ENCODE results near the gene SEMA4F. TPM values are rescaled to one million over a fixed set of nuclear protein-coding genes. Genes with fewer than 3 reads are reported as not detected.

The SEMA4F gene
- total RNA-seq, 1 donor from 2014 or later = 12.5 TPM

DNA sequence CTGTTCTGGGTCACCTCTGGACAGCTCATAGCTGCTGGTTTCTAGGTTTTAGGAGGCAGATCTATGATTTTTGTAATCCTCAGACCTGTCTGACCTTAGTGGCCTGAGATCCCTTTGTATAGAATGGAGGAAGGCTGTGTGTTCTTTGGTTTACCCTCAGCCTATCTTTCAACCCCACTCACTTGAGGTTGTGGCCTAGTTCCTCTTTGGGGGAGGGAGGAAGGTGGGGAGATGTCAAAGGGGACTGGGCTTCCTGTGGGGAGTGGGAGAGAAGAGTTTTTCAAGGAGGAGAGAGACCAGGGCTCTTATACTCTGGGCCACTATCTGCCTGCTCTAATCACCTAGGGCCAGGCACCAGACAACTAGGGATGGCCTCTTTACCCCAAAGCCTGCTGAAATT is 28.5 kb downstream of the SEMA4F start:
- H3K4me1 ChIP-seq (ENCODE audit: insufficient read depth, low read length) = no peaks in the 10 kb centered on the region
- Mint-ChIP-seq H3K4me3 (ENCODE audit: unreplicated experiment) (no peak overlapping the region), H3K27me3 (ENCODE audit: low read depth, unreplicated experiment) (no peaks in the 10 kb centered on the region), H3K4me1 (ENCODE audit: low read depth, unreplicated experiment) (no peaks in the 10 kb centered on the region), H3K27ac (ENCODE audit: unreplicated experiment) (no peak overlapping the region), H3K36me3 (ENCODE audit: low read depth, unreplicated experiment) (peaks cover 19% of the 10 kb centered on the region), H3K9me3 (ENCODE audit: unreplicated experiment) (peaks cover 8% of the 10 kb centered on the region)
- H2AFZ ChIP-seq (ENCODE audit: low read depth, low read length) = no peak overlapping the region
- no peaks in the 10 kb centered on the region for H3K79me2 ChIP-seq (ENCODE audit: insufficient read depth, low read length)
- DNase-seq (ENCODE audit: low read depth) = no peak
- H3K4me3 ChIP-seq (ENCODE audit: insufficient read depth, low read depth, low read length) = no peak overlapping the region
- no peak for TF ChIP-seq EZH2 (IDR thresholded peaks at IDR 0.05; ENCODE audit: insufficient read depth, low read length)
- TF ChIP-seq, protein P1, sequence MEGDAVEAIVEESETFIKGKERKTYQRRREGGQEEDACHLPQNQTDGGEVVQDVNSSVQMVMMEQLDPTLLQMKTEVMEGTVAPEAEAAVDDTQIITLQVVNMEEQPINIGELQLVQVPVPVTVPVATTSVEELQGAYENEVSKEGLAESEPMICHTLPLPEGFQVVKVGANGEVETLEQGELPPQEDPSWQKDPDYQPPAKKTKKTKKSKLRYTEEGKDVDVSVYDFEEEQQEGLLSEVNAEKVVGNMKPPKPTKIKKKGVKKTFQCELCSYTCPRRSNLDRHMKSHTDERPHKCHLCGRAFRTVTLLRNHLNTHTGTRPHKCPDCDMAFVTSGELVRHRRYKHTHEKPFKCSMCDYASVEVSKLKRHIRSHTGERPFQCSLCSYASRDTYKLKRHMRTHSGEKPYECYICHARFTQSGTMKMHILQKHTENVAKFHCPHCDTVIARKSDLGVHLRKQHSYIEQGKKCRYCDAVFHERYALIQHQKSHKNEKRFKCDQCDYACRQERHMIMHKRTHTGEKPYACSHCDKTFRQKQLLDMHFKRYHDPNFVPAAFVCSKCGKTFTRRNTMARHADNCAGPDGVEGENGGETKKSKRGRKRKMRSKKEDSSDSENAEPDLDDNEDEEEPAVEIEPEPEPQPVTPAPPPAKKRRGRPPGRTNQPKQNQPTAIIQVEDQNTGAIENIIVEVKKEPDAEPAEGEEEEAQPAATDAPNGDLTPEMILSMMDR (IDR thresholded peaks at IDR 0.05; ENCODE audit: insufficient read depth, low read depth, low read length) = no peak
- H3K9me3 ChIP-seq (ENCODE audit: insufficient read depth, low read depth, low read length) = no peaks in the 10 kb centered on the region
- no peaks in the 10 kb centered on the region for H3K27me3 ChIP-seq (ENCODE audit: insufficient read depth, low read length)
- H4K20me1 ChIP-seq (ENCODE audit: insufficient read depth, low read length) = no peaks in the 10 kb centered on the region
- FAIRE-seq = no peak
- no peak overlapping the region for H3K9ac ChIP-seq (ENCODE audit: low read length)
- H3K27ac ChIP-seq (ENCODE audit: low read depth, low read length) = no peak overlapping the region
- no peaks in the 10 kb centered on the region for H3K36me3 ChIP-seq (ENCODE audit: insufficient read depth, low read length)
- H3K4me2 ChIP-seq (ENCODE audit: low read length) = no peak overlapping the region

DNA sequence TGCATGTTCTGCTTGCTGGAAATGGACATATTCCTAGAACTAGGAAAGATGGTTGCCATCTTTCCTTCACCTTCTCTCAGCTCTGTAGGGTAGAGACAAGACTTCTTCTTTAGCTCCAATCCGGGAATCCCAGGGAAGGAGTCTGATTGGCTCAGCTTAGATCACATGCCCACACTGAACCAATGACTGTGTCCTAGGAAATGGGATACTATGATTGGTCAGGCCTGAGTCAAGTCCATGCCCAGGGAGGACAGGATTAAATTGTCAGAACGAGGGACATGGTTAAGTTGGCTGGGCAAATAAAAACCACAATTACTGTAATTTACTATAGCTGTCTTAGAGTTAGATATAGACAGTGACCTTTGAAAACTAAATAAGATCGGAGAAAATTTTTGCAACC is 31.4 kb downstream of the SEMA4F start:
- peaks cover 2% of the 10 kb centered on the region for H3K27me3 ChIP-seq (ENCODE audit: insufficient read depth, low read length)
- FAIRE-seq (no peak), DNase-seq (ENCODE audit: low read depth) (peak; percentile 3)
- no peak overlapping the region for H3K27ac ChIP-seq (ENCODE audit: low read depth, low read length)
- no peak overlapping the region for H3K4me3 ChIP-seq (ENCODE audit: insufficient read depth, low read depth, low read length)
- no peaks in the 10 kb centered on the region for H3K9me3 ChIP-seq (ENCODE audit: insufficient read depth, low read depth, low read length)
- Mint-ChIP-seq H3K4me3 (ENCODE audit: unreplicated experiment) (no peak overlapping the region), H3K4me1 (ENCODE audit: low read depth, unreplicated experiment) (no peaks in the 10 kb centered on the region), H3K27ac (ENCODE audit: unreplicated experiment) (no peak overlapping the region), H3K27me3 (ENCODE audit: low read depth, unreplicated experiment) (no peaks in the 10 kb centered on the region), H3K9me3 (ENCODE audit: unreplicated experiment) (peaks cover 6% of the 10 kb centered on the region), H3K36me3 (ENCODE audit: low read depth, unreplicated experiment) (peaks cover 11% of the 10 kb centered on the region)
- no peaks in the 10 kb centered on the region for H3K36me3 ChIP-seq (ENCODE audit: insufficient read depth, low read length)
- no peak overlapping the region for H3K4me2 ChIP-seq (ENCODE audit: low read length)
- no peak overlapping the region for H2AFZ ChIP-seq (ENCODE audit: low read depth, low read length)
- H3K79me2 ChIP-seq (ENCODE audit: insufficient read depth, low read length) = no peaks in the 10 kb centered on the region
- H3K9ac ChIP-seq (ENCODE audit: low read length) = no peak overlapping the region
- no peak for TF ChIP-seq EZH2 (IDR thresholded peaks at IDR 0.05; ENCODE audit: insufficient read depth, low read length)
- TF ChIP-seq, protein P1 (IDR thresholded peaks at IDR 0.05; ENCODE audit: insufficient read depth, low read depth, low read length) = no peak
- no peaks in the 10 kb centered on the region for H3K4me1 ChIP-seq (ENCODE audit: insufficient read depth, low read length)
- H4K20me1 ChIP-seq (ENCODE audit: insufficient read depth, low read length) = no peaks in the 10 kb centered on the region

DNA sequence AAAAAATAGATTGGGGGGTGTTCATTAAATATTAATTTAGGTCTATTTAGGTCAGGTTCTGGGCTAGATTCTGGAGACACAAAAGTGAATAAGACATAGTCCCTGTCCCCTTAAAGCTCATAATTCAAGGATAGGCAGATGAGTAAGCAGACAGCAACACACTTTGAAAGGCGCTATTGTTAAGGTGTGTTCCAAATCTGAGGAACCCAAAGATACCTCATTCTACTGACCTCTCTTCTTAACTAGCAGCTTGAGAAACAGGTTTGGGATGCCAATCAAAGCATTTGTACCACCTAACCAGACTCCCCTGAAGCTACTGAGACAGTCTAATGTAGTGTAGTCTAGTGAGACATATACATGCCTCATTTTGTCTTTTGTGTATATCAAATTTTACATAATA is 34.8 kb downstream of the SEMA4F start:
- Mint-ChIP-seq H3K36me3 (ENCODE audit: low read depth, unreplicated experiment) (no peaks in the 10 kb centered on the region), H3K27me3 (ENCODE audit: low read depth, unreplicated experiment) (peaks cover 2% of the 10 kb centered on the region), H3K4me1 (ENCODE audit: low read depth, unreplicated experiment) (no peaks in the 10 kb centered on the region), H3K27ac (ENCODE audit: unreplicated experiment) (no peak overlapping the region), H3K9me3 (ENCODE audit: unreplicated experiment) (peaks cover 6% of the 10 kb centered on the region), H3K4me3 (ENCODE audit: unreplicated experiment) (no peak overlapping the region)
- Histone ChIP-seq H4K20me1 (ENCODE audit: insufficient read depth, low read length) (no peaks in the 10 kb centered on the region), H2AFZ (ENCODE audit: low read depth, low read length) (no peak overlapping the region), H3K4me2 (ENCODE audit: low read length) (no peak overlapping the region), H3K9ac (ENCODE audit: low read length) (no peak overlapping the region), H3K36me3 (ENCODE audit: insufficient read depth, low read length) (no peaks in the 10 kb centered on the region), H3K4me3 (ENCODE audit: insufficient read depth, low read depth, low read length) (no peak overlapping the region), H3K27me3 (ENCODE audit: insufficient read depth, low read length) (peaks cover 2% of the 10 kb centered on the region), H3K9me3 (ENCODE audit: insufficient read depth, low read depth, low read length) (no peaks in the 10 kb centered on the region), H3K4me1 (ENCODE audit: insufficient read depth, low read length) (no peaks in the 10 kb centered on the region), H3K27ac (ENCODE audit: low read depth, low read length) (no peak overlapping the region), H3K79me2 (ENCODE audit: insufficient read depth, low read length) (no peaks in the 10 kb centered on the region)
- DNase-seq (ENCODE audit: low read depth) (no peak), FAIRE-seq (no peak)
- TF ChIP-seq EZH2 (IDR thresholded peaks at IDR 0.05; ENCODE audit: insufficient read depth, low read length) = no peak
- TF ChIP-seq, protein P1 (IDR thresholded peaks at IDR 0.05; ENCODE audit: insufficient read depth, low read depth, low read length) = no peak

All from astrocyte (in vitro differentiated cells and primary cell).